Vagina (tissue), 2 donors: ENCODE results near the gene PTPRK.

Experiments
- POLR2A ChIP-seq, 2 donors: fragments of 450-650 bp; IDR thresholded peaks; one replicate each; pipeline ENCODE4 v1.6.1; 2017; ENCODE audit warnings: antibody characterized with exemption in 2 of 2, mild to moderate bottlenecking in 2 of 2, moderate library complexity in 2 of 2
- TF ChIP-seq, protein P1 (sequence below), 3 experiments: fragments of 450-650 bp in 2 of 3; fragments of 200-600 bp in 1 of 3; sonication (generic) in 1 of 3; IDR thresholded peaks; one replicate each; pipeline ENCODE4 v1.5.1; 2017 to 2019; ENCODE audit warnings: antibody characterized with exemption in 3 of 3, mild to moderate bottlenecking in 2 of 3, moderate library complexity in 2 of 3

DNA sequence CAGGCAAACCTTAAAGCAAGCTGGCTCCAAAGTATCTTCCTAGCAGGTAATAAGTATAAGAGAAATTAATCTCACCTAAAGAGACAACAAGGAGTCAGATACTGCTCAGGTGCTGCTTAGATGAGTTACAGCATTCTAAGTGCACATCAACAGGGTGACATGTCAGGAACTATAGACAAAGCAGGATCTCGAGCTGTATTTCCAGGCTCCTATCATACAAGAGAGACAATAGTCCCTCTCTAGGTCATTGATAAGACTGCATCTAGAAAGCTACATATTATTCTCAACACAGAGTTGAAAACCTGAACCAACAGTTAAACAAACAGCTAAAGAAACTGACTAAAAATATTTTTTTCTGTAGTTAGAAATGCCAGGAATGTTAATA is 3.9 kb downstream of the PTPRK start:
- no peak for TF ChIP-seq POLR2A (IDR thresholded peaks at IDR 0.05)
- TF ChIP-seq, protein P1, sequence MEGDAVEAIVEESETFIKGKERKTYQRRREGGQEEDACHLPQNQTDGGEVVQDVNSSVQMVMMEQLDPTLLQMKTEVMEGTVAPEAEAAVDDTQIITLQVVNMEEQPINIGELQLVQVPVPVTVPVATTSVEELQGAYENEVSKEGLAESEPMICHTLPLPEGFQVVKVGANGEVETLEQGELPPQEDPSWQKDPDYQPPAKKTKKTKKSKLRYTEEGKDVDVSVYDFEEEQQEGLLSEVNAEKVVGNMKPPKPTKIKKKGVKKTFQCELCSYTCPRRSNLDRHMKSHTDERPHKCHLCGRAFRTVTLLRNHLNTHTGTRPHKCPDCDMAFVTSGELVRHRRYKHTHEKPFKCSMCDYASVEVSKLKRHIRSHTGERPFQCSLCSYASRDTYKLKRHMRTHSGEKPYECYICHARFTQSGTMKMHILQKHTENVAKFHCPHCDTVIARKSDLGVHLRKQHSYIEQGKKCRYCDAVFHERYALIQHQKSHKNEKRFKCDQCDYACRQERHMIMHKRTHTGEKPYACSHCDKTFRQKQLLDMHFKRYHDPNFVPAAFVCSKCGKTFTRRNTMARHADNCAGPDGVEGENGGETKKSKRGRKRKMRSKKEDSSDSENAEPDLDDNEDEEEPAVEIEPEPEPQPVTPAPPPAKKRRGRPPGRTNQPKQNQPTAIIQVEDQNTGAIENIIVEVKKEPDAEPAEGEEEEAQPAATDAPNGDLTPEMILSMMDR (IDR thresholded peaks at IDR 0.05) = no peak
